Testis (tissue), 2 donors: ENCODE results near the gene CDK5.

Source experiments
- POLR2A ChIP-seq: fragments of 450-650 bp; IDR thresholded peaks from one replicate; pipeline ENCODE4 v1.6.1; 2017; ENCODE audit warnings: antibody characterized with exemption, mild to moderate bottlenecking, moderate library complexity
- TF ChIP-seq, protein P1 (sequence below), 3 experiments: fragments of 450-650 bp in 2 of 3; fragments of 200-600 bp in 1 of 3; sonication (generic) in 1 of 3; IDR thresholded peaks; one replicate each; pipeline ENCODE4 v1.5.1; 2016 to 2019; ENCODE audit warnings: antibody characterized with exemption in 3 of 3, mild to moderate bottlenecking in 2 of 3, moderate library complexity in 1 of 3

DNA sequence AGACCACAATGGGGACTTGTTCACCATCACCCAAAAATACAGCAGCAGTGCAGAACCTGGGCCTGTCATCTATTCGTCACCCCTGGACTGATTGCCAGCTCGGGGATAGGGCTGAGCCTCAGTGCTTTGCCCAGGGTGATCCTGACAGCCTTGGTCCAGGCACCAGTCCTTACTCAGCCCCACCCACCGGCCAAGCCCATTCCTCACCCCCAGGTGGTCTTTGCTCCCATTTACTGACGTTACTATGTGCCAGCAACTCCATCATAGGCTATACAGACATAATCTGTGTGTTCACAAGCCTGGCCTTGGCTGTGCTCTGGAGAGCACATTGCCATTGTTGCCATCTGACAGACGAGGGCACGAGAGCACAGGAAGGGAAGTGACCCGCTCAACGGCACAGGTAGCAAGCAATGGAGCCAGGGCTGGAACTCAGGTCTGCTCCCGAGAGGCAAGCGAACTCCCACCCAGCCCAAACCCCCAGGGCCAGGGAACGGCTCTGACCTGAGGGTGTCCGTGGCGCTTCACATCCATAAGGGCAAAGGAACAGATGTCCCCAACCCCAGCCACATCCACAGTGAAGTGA, 40.2 kb downstream of the CDK5 start:
- TF ChIP-seq, protein P1, sequence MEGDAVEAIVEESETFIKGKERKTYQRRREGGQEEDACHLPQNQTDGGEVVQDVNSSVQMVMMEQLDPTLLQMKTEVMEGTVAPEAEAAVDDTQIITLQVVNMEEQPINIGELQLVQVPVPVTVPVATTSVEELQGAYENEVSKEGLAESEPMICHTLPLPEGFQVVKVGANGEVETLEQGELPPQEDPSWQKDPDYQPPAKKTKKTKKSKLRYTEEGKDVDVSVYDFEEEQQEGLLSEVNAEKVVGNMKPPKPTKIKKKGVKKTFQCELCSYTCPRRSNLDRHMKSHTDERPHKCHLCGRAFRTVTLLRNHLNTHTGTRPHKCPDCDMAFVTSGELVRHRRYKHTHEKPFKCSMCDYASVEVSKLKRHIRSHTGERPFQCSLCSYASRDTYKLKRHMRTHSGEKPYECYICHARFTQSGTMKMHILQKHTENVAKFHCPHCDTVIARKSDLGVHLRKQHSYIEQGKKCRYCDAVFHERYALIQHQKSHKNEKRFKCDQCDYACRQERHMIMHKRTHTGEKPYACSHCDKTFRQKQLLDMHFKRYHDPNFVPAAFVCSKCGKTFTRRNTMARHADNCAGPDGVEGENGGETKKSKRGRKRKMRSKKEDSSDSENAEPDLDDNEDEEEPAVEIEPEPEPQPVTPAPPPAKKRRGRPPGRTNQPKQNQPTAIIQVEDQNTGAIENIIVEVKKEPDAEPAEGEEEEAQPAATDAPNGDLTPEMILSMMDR (IDR thresholded peaks at IDR 0.05), result no peak
- TF ChIP-seq POLR2A, result no peak
